Mesenchymal stem cell (in vitro differentiated cells and primary cell): Measurements from ENCODE around the gene ADAMTSL5.
A peak's percentile ranks its signal among the peaks of the same experiment; 100 is the strongest.

Experiments used
- DNase-seq: peaks from one replicate; pipeline ENCODE4 v3.0.0-alpha.2; 2013
- H2AFZ ChIP-seq: one replicate; pipeline ENCODE4 v1.6.1; 2013; ENCODE audit warnings: low read depth, mild to moderate bottlenecking, control low read depth, inconsistent platforms, low read length, moderate library complexity
- H2AK5ac ChIP-seq: 2 replicates; pipeline ENCODE4 v1.6.1; 2013; ENCODE audit warnings: low read length, moderate library complexity, mild to moderate bottlenecking, inconsistent platforms; ENCODE audit not compliant: severe bottlenecking
- H2BK120ac ChIP-seq: one replicate; pipeline ENCODE4 v1.6.1; 2013; ENCODE audit warnings: low read depth, mild to moderate bottlenecking, inconsistent platforms, low read length, moderate library complexity
- H2BK12ac ChIP-seq, 2 experiments: one replicate each; pipeline ENCODE4 v1.6.1; 2013; ENCODE audit warnings: inconsistent platforms in 2 of 2, low read length in 2 of 2, mild to moderate bottlenecking in 2 of 2, moderate library complexity in 2 of 2, control low read depth in 1 of 2
- H2BK15ac ChIP-seq: one replicate; pipeline ENCODE4 v1.6.1; 2013; ENCODE audit warnings: mild to moderate bottlenecking, low read depth, inconsistent platforms; ENCODE audit not compliant: poor library complexity, severe bottlenecking
- H2BK5ac ChIP-seq: 2 replicates; pipeline ENCODE4 v1.6.1; 2013; ENCODE audit warnings: low read depth, mild to moderate bottlenecking, low read length, control low read depth, inconsistent platforms; ENCODE audit not compliant: poor library complexity, severe bottlenecking
- H3K14ac ChIP-seq, 2 experiments: one replicate each; pipeline ENCODE4 v1.6.1; 2013; ENCODE audit warnings: inconsistent platforms in 2 of 2, low read length in 2 of 2, control low read depth in 1 of 2, mild to moderate bottlenecking in 1 of 2, moderate library complexity in 1 of 2
- H3K18ac ChIP-seq, 2 experiments: one replicate each; pipeline ENCODE4 v1.6.1; 2013; ENCODE audit warnings: inconsistent platforms in 2 of 2, low read length in 2 of 2, control low read depth in 1 of 2, low read depth in 1 of 2, mild to moderate bottlenecking in 1 of 2
- H3K23ac ChIP-seq, 2 experiments: one replicate each; pipeline ENCODE4 v1.6.1; 2013; ENCODE audit warnings: inconsistent platforms in 2 of 2, low read length in 2 of 2, mild to moderate bottlenecking in 2 of 2, moderate library complexity in 2 of 2, control low read depth in 1 of 2
- H3K27ac ChIP-seq: 2 replicates; pipeline ENCODE4 v1.5.1; 2013; ENCODE audit warnings: mild to moderate bottlenecking, moderate library complexity, low read length, control low read depth, inconsistent platforms; ENCODE audit not compliant: poor library complexity, severe bottlenecking
- H3K27me3 ChIP-seq, 2 experiments: 2 replicates each; pipeline versions ENCODE4 v1.6.1 to v1.7.0; 2013; ENCODE audit warnings: low read length in 2 of 2, mild to moderate bottlenecking in 2 of 2, moderate library complexity in 2 of 2, control low read depth in 1 of 2, inconsistent platforms in 1 of 2; ENCODE audit not compliant: control insufficient read depth in 1 of 2, insufficient read depth in 1 of 2
- H3K36me3 ChIP-seq, 2 experiments: 2 replicates each; pipeline versions ENCODE4 v1.6.1 to v1.7.0; 2013; ENCODE audit warnings: low read length in 2 of 2, control low read depth in 1 of 2, inconsistent platforms in 1 of 2, low read depth in 1 of 2, mild to moderate bottlenecking in 1 of 2; ENCODE audit not compliant: insufficient read depth in 2 of 2, control insufficient read depth in 1 of 2
- H3K4ac ChIP-seq, 2 experiments: one replicate each; pipeline ENCODE4 v1.6.1; 2013; ENCODE audit warnings: inconsistent platforms in 2 of 2, low read length in 2 of 2, mild to moderate bottlenecking in 2 of 2, moderate library complexity in 2 of 2, control low read depth in 1 of 2, low read depth in 1 of 2
- H3K4me1 ChIP-seq: 2 replicates; pipeline ENCODE4 v1.6.1; 2013; ENCODE audit warnings: low read depth, low read length, control low read depth; ENCODE audit not compliant: control insufficient read depth, insufficient read depth
- H3K4me2 ChIP-seq: 2 replicates; pipeline ENCODE4 v1.6.1; 2013; ENCODE audit warnings: low read length, mild to moderate bottlenecking, inconsistent platforms; ENCODE audit not compliant: poor library complexity, severe bottlenecking
- H3K4me3 ChIP-seq, 2 experiments: 2 replicates each; pipeline versions ENCODE4 v1.5.1 to v1.7.0; 2013; ENCODE audit warnings: low read length in 2 of 2, mild to moderate bottlenecking in 2 of 2, control low read depth in 1 of 2, low read depth in 1 of 2; ENCODE audit not compliant: insufficient read depth in 1 of 2
- H3K79me1 ChIP-seq: replicated peaks from 2 replicates; pipeline ENCODE4 v1.6.1; 2013; ENCODE audit warnings: mild to moderate bottlenecking, control low read depth, low read length, inconsistent platforms; ENCODE audit not compliant: poor library complexity, severe bottlenecking
- H3K9ac ChIP-seq: 2 replicates; pipeline ENCODE4 v1.7.0; 2013; ENCODE audit warnings: mild to moderate bottlenecking, low read length, moderate library complexity
- H3K9me3 ChIP-seq: 2 replicates; pipeline ENCODE4 v1.7.0; 2013; ENCODE audit warnings: mild to moderate bottlenecking, low read length; ENCODE audit not compliant: control insufficient read depth
- H4K8ac ChIP-seq: one replicate; pipeline ENCODE4 v1.6.1; 2013; ENCODE audit warnings: inconsistent platforms, mild to moderate bottlenecking, low read length, moderate library complexity
- H4K91ac ChIP-seq: one replicate; pipeline ENCODE4 v1.6.1; 2013; ENCODE audit warnings: mild to moderate bottlenecking, low read length, inconsistent platforms
- WGBS: methylation state at CpG from one replicate; pipeline ENCODE4 v1.1.7; 2013; ENCODE audit warnings: mixed read lengths; 5-methylcytosine and 5-hydroxymethylcytosine counted together

ADAMTSL5 gene

GRCh38 chr19:1468274-1468820, 44.5 kb downstream of the ADAMTSL5 start:
- H3K4me2 ChIP-seq: no peak overlapping the region
- peaks cover 27% of the 10 kb centered on the region for H3K79me1 ChIP-seq
- DNase-seq: no peak
- H2AFZ ChIP-seq: no peak overlapping the region
- no peak overlapping the region for H4K8ac ChIP-seq
- H3K9me3 ChIP-seq: no peaks in the 10 kb centered on the region
- no peak overlapping the region for H3K4ac ChIP-seq
- H3K9ac ChIP-seq: no peak overlapping the region
- H2BK5ac ChIP-seq: no peak overlapping the region
- no peak overlapping the region for H3K18ac ChIP-seq
- 37% methylated on average over 38 of the region's 49 CpGs for WGBS
- H4K91ac ChIP-seq: no peak overlapping the region
- no peak overlapping the region for H3K4me3 ChIP-seq
- no peak overlapping the region for H3K27ac ChIP-seq
- no peak overlapping the region for H2AK5ac ChIP-seq
- H2BK12ac ChIP-seq: no peak overlapping the region
- H3K36me3 ChIP-seq: peaks cover 0 to 24% of the 10 kb centered on the region in 2 experiments
- H3K27me3 ChIP-seq: peaks cover 38 to 71% of the 10 kb centered on the region in 2 experiments
- no peak overlapping the region for H3K14ac ChIP-seq
- H3K4me1 ChIP-seq: peaks cover 72% of the 10 kb centered on the region
- H2BK120ac ChIP-seq: no peak overlapping the region
- no peak overlapping the region for H3K23ac ChIP-seq
- no peak overlapping the region for H2BK15ac ChIP-seq

- H4K8ac ChIP-seq: no peak overlapping the region
- H2AFZ ChIP-seq: no peak overlapping the region
- H3K79me1 ChIP-seq: peaks cover 21% of the 10 kb centered on the region
- H3K27me3 ChIP-seq: peaks cover 36 to 64% of the 10 kb centered on the region in 2 experiments
- H3K23ac ChIP-seq: no peak overlapping the region
- H3K9ac ChIP-seq: no peak overlapping the region
- H4K91ac ChIP-seq: no peak overlapping the region
- H2BK15ac ChIP-seq: no peak overlapping the region
- no peak overlapping the region for H3K18ac ChIP-seq
- H3K4me1 ChIP-seq: peaks cover 70% of the 10 kb centered on the region
- H3K4me2 ChIP-seq: peak overlapping the region; percentile 26
- H3K27ac ChIP-seq: no peak overlapping the region
- no peak overlapping the region for H2BK12ac ChIP-seq
- H3K36me3 ChIP-seq: peaks cover 0 to 20% of the 10 kb centered on the region in 2 experiments
- no peak overlapping the region for H3K4me3 ChIP-seq
- H3K14ac ChIP-seq: no peak overlapping the region
- 13% methylated on average over 73 of the region's 92 CpGs for WGBS
- H2BK5ac ChIP-seq: no peak overlapping the region
- no peak overlapping the region for H3K4ac ChIP-seq
- H3K9me3 ChIP-seq: no peaks in the 10 kb centered on the region
- H2AK5ac ChIP-seq: no peak overlapping the region
- no peak for DNase-seq
- no peak overlapping the region for H2BK120ac ChIP-seq
These were observed 45.1 kb downstream of the ADAMTSL5 start for GRCh38 chr19:1467490-1468273.

- Histone ChIP-seq H3K4me1 (peaks cover 65% of the 10 kb centered on the region), H3K14ac (no peak overlapping the region), H3K4ac (no peak overlapping the region), H2BK12ac (no peak overlapping the region), H3K36me3 (peaks cover 0 to 17% of the 10 kb centered on the region in 2 experiments), H3K4me2 (peak overlapping the region; percentile 1), H3K23ac (no peak overlapping the region), H3K4me3 (no peak overlapping the region), H3K27ac (no peak overlapping the region), H3K9ac (no peak overlapping the region), H2BK15ac (no peak overlapping the region), H3K9me3 (no peaks in the 10 kb centered on the region), H4K8ac (no peak overlapping the region), H2AFZ (no peak overlapping the region), H4K91ac (no peak overlapping the region), H2BK5ac (no peak overlapping the region), H3K27me3 (peaks cover 31 to 59% of the 10 kb centered on the region in 2 experiments), H3K79me1 (peaks cover 18% of the 10 kb centered on the region), H2BK120ac (no peak overlapping the region), H3K18ac (no peak overlapping the region), H2AK5ac (no peak overlapping the region)
- WGBS: 5% methylated on average over 28 of the region's 36 CpGs
- DNase-seq: no peak
These were observed 45.7 kb downstream of the ADAMTSL5 start for GRCh38 chr19:1467215-1467489.

GRCh38 chr19:1466461-1467214, 46.2 kb downstream of the ADAMTSL5 start:
- Histone ChIP-seq H2BK5ac (no peak overlapping the region), H2BK120ac (no peak overlapping the region), H3K9me3 (no peaks in the 10 kb centered on the region), H3K14ac (no peak overlapping the region), H4K8ac (no peak overlapping the region), H3K4me3 (no peak overlapping the region), H3K23ac (peak overlapping the region in 1 of 2 experiments; percentile 60), H4K91ac (no peak overlapping the region), H3K4me2 (no peak overlapping the region), H2AFZ (no peak overlapping the region), H3K27ac (no peak overlapping the region), H3K9ac (no peak overlapping the region), H3K79me1 (peaks cover 16% of the 10 kb centered on the region), H2BK15ac (no peak overlapping the region), H3K4me1 (peaks cover 61% of the 10 kb centered on the region), H3K18ac (no peak overlapping the region), H2BK12ac (no peak overlapping the region), H2AK5ac (no peak overlapping the region), H3K27me3 (peaks cover 26 to 54% of the 10 kb centered on the region in 2 experiments), H3K4ac (no peak overlapping the region), H3K36me3 (peaks cover 0 to 17% of the 10 kb centered on the region in 2 experiments)
- no peak for DNase-seq
- 24% methylated on average over 66 of the region's 70 CpGs for WGBS
